ENCODE results near the gene GPR27.

Gene GPR27

DNA sequence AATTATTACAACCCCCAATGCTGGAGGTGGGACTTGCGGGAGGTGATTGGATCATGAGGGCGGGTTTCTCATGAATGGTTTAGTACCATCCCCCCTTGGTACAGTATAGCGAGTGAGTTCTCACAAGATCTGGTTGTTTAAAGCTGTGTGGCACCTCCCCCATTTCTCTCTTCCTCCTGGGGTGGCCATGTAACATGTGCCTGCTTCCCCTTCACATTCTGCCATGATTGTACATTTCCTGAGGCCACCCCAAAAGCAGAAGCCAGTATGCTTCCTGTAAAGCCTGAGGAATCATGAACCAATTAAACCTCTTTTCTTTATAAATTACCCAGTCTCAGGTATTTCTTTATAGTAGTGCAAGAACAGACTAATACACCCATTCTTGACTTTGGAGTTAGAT lies 51.5 kb downstream of the GPR27 start:
- TF ChIP-seq, protein P1, sequence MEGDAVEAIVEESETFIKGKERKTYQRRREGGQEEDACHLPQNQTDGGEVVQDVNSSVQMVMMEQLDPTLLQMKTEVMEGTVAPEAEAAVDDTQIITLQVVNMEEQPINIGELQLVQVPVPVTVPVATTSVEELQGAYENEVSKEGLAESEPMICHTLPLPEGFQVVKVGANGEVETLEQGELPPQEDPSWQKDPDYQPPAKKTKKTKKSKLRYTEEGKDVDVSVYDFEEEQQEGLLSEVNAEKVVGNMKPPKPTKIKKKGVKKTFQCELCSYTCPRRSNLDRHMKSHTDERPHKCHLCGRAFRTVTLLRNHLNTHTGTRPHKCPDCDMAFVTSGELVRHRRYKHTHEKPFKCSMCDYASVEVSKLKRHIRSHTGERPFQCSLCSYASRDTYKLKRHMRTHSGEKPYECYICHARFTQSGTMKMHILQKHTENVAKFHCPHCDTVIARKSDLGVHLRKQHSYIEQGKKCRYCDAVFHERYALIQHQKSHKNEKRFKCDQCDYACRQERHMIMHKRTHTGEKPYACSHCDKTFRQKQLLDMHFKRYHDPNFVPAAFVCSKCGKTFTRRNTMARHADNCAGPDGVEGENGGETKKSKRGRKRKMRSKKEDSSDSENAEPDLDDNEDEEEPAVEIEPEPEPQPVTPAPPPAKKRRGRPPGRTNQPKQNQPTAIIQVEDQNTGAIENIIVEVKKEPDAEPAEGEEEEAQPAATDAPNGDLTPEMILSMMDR (IDR thresholded peaks at IDR 0.05; ENCODE audit: low read depth, low read length, missing control alignments) = no peak
- no peak for DNase-seq (ENCODE audit: extremely low read depth, low read depth)
- H3K4me3 ChIP-seq (replicated peaks; ENCODE audit: low read depth, low read length) = no peak overlapping the region

DNA sequence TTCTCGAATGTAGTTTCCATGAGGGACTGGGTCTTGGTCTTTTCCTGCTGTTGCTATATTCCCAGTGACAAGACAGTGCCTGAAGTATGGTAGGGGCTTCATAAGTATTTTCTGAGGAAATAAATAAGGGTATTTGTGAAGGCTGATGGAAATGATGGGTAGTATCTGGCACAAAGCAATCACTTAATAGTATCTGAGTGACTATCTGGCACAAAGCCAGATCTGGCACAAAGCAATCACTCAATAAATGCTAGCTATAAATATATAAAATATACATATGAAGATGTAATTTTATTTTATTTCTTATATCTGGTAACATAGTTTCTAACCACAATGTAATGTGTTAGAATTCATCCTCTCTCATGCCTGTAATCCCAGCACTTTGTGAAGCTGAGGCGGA lies 52.0 kb downstream of the GPR27 start:
- no peak overlapping the region for H3K4me3 ChIP-seq (replicated peaks; ENCODE audit: low read depth, low read length)
- TF ChIP-seq, protein P1 (IDR thresholded peaks at IDR 0.05; ENCODE audit: low read depth, low read length, missing control alignments) = no peak
- no peak for DNase-seq (ENCODE audit: extremely low read depth, low read depth)

Measured in HFF-Myc (cell line).